ENCODE measurements around the gene OR9Q2. TPM values are rescaled to one million over a fixed set of nuclear protein-coding genes. Genes with fewer than 3 reads are reported as not detected.

Gene OR9Q2
- total RNA-seq, 1 donor from 2014 or later: not detected

Other genes with a start within 250 kb of the OR9Q2 start
- not detected in 2 replicates for gene OR9Q1, start 165.2 kb upstream of the OR9Q2 start, total RNA-seq
- gene OR6Q1, start 158.1 kb upstream of the OR9Q2 start, total RNA-seq: not detected in 2 replicates
- not detected in 2 replicates for gene OR9I1, start 63.5 kb upstream of the OR9Q2 start, total RNA-seq
- not detected in 2 replicates for gene OR1S2, start 15.1 kb downstream of the OR9Q2 start, total RNA-seq
- gene OR1S1, start 23.6 kb downstream of the OR9Q2 start, total RNA-seq: not detected in 2 replicates
- gene OR10Q1, start 39.8 kb downstream of the OR9Q2 start, total RNA-seq: not detected in 2 replicates
- gene OR10W1, start 79.2 kb downstream of the OR9Q2 start, total RNA-seq: not detected in 2 replicates
- gene OR5B17, start 170.0 kb downstream of the OR9Q2 start, total RNA-seq: not detected in 2 replicates
- not detected in 2 replicates for gene OR5B3, start 217.8 kb downstream of the OR9Q2 start, total RNA-seq
- gene OR5B2, start 239.1 kb downstream of the OR9Q2 start, total RNA-seq: not detected in 2 replicates

Measured in dermis microvascular lymphatic vessel endothelial cell (primary cell).